OCI-LY7 (cell line): ENCODE measurements around the gene EFCAB13. TPM values are rescaled to one million over a fixed set of nuclear protein-coding genes. Genes with fewer than 3 reads are reported as not detected.
"Not testable (repeated sequence)": the region's sequence is repeated elsewhere in the genome, so short reads cannot be mapped to it uniquely, and the experiment has no call there.

Experiments
- BruUV-seq: library from RNA; stranded (reverse); fragments of 400-500 nt; replicated peaks from 2 replicates; lab custom pipeline; 2021; lab: Mats Ljungman, UMichigan
- CTCF ChIA-PET: fragments of 300-600 bp; sonication (Branson Sonifier 250); formaldehyde crosslinking; loops from one replicate; lab custom pipeline; 2022; ENCODE audit warnings: antibody characterized with exemption; ENCODE audit not compliant: unreplicated experiment; lab: Charles Lee
- POLR2A ChIA-PET: fragments of 300-600 bp; sonication (Branson Sonifier 250); formaldehyde crosslinking; loops from one replicate; lab custom pipeline; 2022; ENCODE audit warnings: antibody characterized with exemption; lab: Charles Lee
- DNase-seq: peaks from one replicate; pipeline ENCODE4 v3.0.0-alpha.2; 2015; ENCODE audit warnings: low spot score
- H2AFZ ChIP-seq: fragments of 200-600 bp; sonication (generic), shearing (Covaris generic); 2 replicates; pipeline ENCODE4 v1.6.1; 2014; ENCODE audit warnings: mild to moderate bottlenecking, antibody characterized with exemption, low read length, moderate library complexity
- H3K27ac ChIP-seq: fragments of 200-600 bp; sonication (generic); 2 replicates; pipeline ENCODE4 v1.5.1; 2014; ENCODE audit warnings: mixed run types, low read depth, mild to moderate bottlenecking, moderate library complexity, low read length, inconsistent platforms; ENCODE audit not compliant: poor library complexity, severe bottlenecking
- H3K36me3 ChIP-seq: fragments of 200-600 bp; sonication (generic); 2 replicates; pipeline ENCODE4 v1.6.1; 2014; ENCODE audit warnings: mild to moderate bottlenecking, antibody characterized with exemption, low read length, moderate library complexity, mixed read lengths; ENCODE audit not compliant: insufficient read depth
- H3K4me1 ChIP-seq: fragments of 200-600 bp; sonication (generic); 2 replicates; pipeline ENCODE4 v1.5.1; 2014; ENCODE audit warnings: mild to moderate bottlenecking, low read length; ENCODE audit not compliant: insufficient read depth, poor library complexity, severe bottlenecking
- H3K4me2 ChIP-seq: fragments of 200-600 bp; sonication (generic); 2 replicates; pipeline ENCODE4 v1.6.1; 2014; ENCODE audit warnings: mild to moderate bottlenecking, low read length
- H3K4me3 ChIP-seq: fragments of 200-600 bp; sonication (generic); 2 replicates; pipeline ENCODE4 v1.5.1; 2014; ENCODE audit warnings: mild to moderate bottlenecking, low read depth, low read length; ENCODE audit not compliant: poor library complexity, severe bottlenecking
- H3K79me2 ChIP-seq: fragments of 200-600 bp; sonication (generic); 2 replicates; pipeline ENCODE4 v1.6.1; 2016; ENCODE audit warnings: low read depth, mild to moderate bottlenecking, low read length, moderate library complexity, mixed read lengths; ENCODE audit not compliant: insufficient read depth
- H3K9me2 ChIP-seq: fragments of 200-600 bp; sonication (generic); 2 replicates; pipeline ENCODE4 v1.6.1; 2016; ENCODE audit warnings: mild to moderate bottlenecking, low read length, mixed read lengths; ENCODE audit not compliant: insufficient read depth
- H3K9me3 ChIP-seq: fragments of 200-600 bp; sonication (generic); 2 replicates; pipeline ENCODE4 v1.6.1; 2014; ENCODE audit warnings: mild to moderate bottlenecking, mixed run types, low read length, mixed read lengths
- H4K20me1 ChIP-seq: fragments of 200-600 bp; sonication (generic); 2 replicates; pipeline ENCODE4 v1.6.1; 2014; ENCODE audit warnings: mild to moderate bottlenecking, antibody characterized with exemption, low read length, moderate library complexity, mixed read lengths; ENCODE audit not compliant: insufficient read depth
- EZH2phosphoT487 ChIP-seq: fragments of 200-600 bp; sonication (generic); IDR thresholded peaks from 2 replicates; pipeline ENCODE4 v1.6.1; 2018; ENCODE audit warnings: low read depth, borderline replicate concordance, mild to moderate bottlenecking, mixed run types, antibody characterized with exemption, low read length, moderate library complexity, mixed read lengths
- intact Hi-C: fragments of 100-400 bp; cut with micrococcal nuclease; formaldehyde crosslinking; loops from one replicate; pipeline ENCODE4 v1.10.0; 2022; ENCODE audit not compliant: unreplicated experiment
- total RNA-seq, 2 experiments: library from RNA; depleted of rRNA in 1 of 2; stranded (reverse); fragments of >200 nt in 1 of 2; shearing (Covaris generic) in 1 of 2; gene quantifications; 2 replicates each; pipeline ENCODE4 v1.2.3, GENCODE V29; 2014 to 2022
- TF ChIP-seq, protein P1 (sequence below): fragments of 200-600 bp; sonication (generic); conservative IDR thresholded peaks from 2 replicates; pipeline ENCODE4 v1.5.1; 2014; ENCODE audit warnings: mild to moderate bottlenecking, antibody characterized with exemption, low read length, moderate library complexity, mixed read lengths

Gene EFCAB13
- total RNA-seq, 2 experiments from 2014 or later: 4.5 to 5.3 TPM

DNA sequence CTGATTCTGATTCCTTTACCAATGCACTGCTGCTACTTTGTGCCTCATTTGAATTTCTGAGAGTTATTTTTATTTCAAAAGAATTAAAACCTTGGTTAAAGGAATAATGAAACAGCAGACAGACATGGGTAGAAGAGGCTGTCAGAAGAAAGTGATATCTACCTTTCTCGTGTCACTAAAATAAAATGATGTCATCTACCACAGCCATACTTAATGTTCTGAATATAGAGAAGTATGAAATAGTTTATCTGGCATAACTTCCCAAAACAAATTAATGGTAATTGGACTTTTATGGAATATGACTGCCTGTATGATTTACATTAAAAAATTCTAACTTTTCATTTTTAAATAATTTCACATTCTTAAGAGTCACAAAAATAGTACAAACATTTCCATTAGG is 52.5 kb downstream of the EFCAB13 start:
- ChIA-PET CTCF (no interaction called here), POLR2A (no interaction called here)
- BruUV-seq: no TSS peak
- Histone ChIP-seq H3K36me3 (no peaks in the 10 kb centered on the region), H4K20me1 (no peaks in the 10 kb centered on the region), H3K9me3 (peaks cover 9% of the 10 kb centered on the region; the same call in 1 of the 2 replicates), H3K4me3 (no peak overlapping the region), H3K4me1 (no peaks in the 10 kb centered on the region), H3K27ac (no peak overlapping the region), H3K9me2 (no peaks in the 10 kb centered on the region), H2AFZ (no peak overlapping the region), H3K79me2 (no peaks in the 10 kb centered on the region), H3K4me2 (no peak overlapping the region)
- no peak for DNase-seq
- intact Hi-C loops: no loop called here
- no peak for TF ChIP-seq EZH2phosphoT487
- TF ChIP-seq, protein P1, sequence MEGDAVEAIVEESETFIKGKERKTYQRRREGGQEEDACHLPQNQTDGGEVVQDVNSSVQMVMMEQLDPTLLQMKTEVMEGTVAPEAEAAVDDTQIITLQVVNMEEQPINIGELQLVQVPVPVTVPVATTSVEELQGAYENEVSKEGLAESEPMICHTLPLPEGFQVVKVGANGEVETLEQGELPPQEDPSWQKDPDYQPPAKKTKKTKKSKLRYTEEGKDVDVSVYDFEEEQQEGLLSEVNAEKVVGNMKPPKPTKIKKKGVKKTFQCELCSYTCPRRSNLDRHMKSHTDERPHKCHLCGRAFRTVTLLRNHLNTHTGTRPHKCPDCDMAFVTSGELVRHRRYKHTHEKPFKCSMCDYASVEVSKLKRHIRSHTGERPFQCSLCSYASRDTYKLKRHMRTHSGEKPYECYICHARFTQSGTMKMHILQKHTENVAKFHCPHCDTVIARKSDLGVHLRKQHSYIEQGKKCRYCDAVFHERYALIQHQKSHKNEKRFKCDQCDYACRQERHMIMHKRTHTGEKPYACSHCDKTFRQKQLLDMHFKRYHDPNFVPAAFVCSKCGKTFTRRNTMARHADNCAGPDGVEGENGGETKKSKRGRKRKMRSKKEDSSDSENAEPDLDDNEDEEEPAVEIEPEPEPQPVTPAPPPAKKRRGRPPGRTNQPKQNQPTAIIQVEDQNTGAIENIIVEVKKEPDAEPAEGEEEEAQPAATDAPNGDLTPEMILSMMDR: no peak

GRCh38 chr17:47388825-47389224 is 65.1 kb downstream of the EFCAB13 start:
- no peak overlapping the region for H3K27ac ChIP-seq
- no peak overlapping the region for H2AFZ ChIP-seq
- H4K20me1 ChIP-seq: no peaks in the 10 kb centered on the region
- H3K4me1 ChIP-seq: no peaks in the 10 kb centered on the region
- TF ChIP-seq, protein P1: no peak
- TF ChIP-seq EZH2phosphoT487: no peak
- no peaks in the 10 kb centered on the region for H3K9me2 ChIP-seq
- no peak overlapping the region for H3K4me3 ChIP-seq
- no peak overlapping the region for H3K4me2 ChIP-seq
- H3K79me2 ChIP-seq: no peaks in the 10 kb centered on the region
- DNase-seq: no peak
- ChIA-PET POLR2A (no interaction called here), CTCF (no interaction called here)
- H3K36me3 ChIP-seq: no peaks in the 10 kb centered on the region
- no TSS peak for BruUV-seq
- intact Hi-C loops: no loop called here
- H3K9me3 ChIP-seq: no peaks in the 10 kb centered on the region

DNA sequence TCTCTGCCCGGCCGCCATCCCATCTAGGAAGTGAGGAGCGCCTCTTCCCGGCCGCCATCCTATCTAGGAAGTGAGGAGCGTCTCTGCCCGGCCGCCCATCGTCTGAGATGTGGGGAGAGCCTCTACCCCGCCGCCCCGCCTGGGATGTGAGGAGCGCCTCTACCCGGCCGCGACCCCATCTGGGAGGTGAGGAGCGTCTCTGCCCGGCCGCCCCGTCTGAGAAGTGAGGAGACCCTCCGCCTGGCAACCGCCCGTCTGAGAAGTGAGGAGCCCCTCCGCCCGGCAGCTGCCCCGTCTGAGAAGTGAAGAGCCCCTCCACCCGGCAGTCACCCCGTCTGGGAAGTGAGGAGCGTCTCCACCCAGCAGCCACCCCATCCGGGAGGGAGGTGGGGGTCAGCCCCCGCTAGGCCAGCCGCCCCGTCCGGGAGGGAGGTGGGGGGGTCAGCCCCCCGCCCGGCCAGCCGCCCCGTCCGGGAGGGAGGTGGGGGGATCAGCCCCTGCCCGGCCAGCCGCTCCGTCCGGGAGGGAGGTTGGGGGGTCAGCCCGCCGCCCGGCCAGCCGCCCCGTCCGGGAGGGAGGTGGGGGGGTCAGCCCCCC is 73.9 kb downstream of the EFCAB13 start:
- H3K27ac ChIP-seq, H3K36me3 ChIP-seq, BruUV-seq, H3K4me3 ChIP-seq, H4K20me1 ChIP-seq, CTCF ChIA-PET, H3K4me2 ChIP-seq, POLR2A ChIA-PET, DNase-seq, H3K79me2 ChIP-seq, intact Hi-C loops, H3K9me3 ChIP-seq, H3K9me2 ChIP-seq, H2AFZ ChIP-seq, H3K4me1 ChIP-seq: not testable (repeated sequence)
